Right renal pelvis (tissue), 4 donors: ENCODE data around the gene KCNK10. TPM values are rescaled to one million over a fixed set of nuclear protein-coding genes. Genes with fewer than 3 reads are reported as not detected.

Experiments
- DNase-seq, 4 donors: peaks; one replicate each; pipeline ENCODE4 v3.0.0-alpha.2; 2013; ENCODE audit warnings: low read depth in 4 of 4, low spot score in 3 of 4, missing footprints in 1 of 4
- polyA plus RNA-seq, 4 donors: library from polyadenylated mRNA; unstranded; fragments of 120-200 nt; gene quantifications; one replicate each; pipeline ENCODE4 v1.2.1, GENCODE V29; 2013; ENCODE audit not compliant: insufficient read length in 4 of 4

KCNK10 gene
- polyA plus RNA-seq, 4 donors: 0.16 to 0.29 (median 0.22) TPM

DNA sequence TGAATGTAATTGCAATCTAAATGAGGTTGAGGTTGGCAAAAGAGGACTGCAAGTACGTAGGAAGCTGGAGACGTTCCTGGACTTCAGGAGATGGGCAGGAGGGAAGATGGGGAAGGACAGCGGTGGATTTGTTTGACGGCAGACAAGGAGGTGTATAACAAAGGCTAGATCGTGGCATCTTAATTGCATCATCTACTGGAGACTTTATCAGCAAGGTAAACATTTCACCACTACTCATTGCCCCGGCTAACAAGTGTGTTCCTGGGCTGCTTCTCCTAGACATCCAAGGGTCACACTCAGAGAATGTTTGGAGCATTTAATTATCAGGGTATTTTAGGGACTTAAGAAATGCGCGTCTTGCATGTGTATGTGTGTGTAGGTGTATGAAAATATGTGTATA is 128.5 kb downstream of the KCNK10 start:
- DNase-seq: no peak

DNA sequence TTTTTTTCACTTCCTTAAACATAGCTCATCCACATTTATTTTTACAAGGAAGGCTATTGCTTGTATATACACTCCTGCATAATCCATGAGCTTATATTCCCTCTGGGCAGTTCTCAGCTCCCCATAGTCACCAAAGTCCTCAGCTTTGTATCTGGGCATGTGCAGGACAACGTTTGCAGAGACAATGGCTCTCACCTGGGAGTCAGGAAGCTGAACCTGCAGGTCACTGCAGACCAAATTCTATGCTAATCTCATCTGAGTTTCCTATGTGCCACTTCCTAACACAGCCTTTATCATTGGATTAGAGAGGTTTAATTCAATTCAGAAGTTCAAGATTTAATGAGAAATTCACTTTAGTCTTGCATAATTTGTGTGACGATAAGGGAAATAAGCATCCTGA is 131.5 kb downstream of the KCNK10 start:
- DNase-seq: no peak

DNA sequence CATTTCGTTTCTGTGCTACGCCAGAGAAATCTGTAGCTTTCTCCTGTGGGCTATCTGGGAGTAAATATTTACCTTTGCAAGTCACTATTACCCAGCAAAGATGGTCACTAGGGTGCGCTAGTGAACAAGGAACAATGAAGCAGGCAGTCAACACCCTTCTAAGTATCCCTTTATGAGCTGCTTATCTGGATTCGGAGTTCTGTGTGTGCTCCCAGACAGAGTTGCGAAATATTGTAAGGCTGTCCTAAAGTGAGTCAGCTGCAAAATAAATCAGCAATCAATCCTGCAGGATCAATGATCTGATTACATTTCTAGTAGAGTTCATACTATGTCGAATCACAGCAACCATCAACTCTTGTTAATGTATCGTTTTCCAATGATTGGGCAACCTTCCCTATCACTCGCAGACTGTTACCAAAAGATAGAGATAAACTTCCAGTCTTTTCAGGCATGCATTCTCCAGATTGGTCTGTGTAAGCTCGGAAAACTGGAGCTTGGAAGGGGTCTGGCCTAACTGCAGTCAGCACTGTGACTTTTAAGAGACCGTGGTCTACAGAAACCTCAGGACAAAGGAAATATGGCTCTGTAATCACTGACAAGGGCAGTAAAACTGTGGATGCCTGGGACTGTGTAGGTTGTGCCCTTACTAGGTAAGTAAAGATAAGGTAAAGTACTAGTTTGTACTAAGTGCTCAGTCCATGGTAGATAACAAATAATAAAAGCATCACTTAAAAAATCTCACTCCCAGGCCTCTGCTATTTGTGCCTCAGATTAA is 133.5 kb downstream of the KCNK10 start:
- peak; percentile 65 to 83 (median 77) for DNase-seq

DNA sequence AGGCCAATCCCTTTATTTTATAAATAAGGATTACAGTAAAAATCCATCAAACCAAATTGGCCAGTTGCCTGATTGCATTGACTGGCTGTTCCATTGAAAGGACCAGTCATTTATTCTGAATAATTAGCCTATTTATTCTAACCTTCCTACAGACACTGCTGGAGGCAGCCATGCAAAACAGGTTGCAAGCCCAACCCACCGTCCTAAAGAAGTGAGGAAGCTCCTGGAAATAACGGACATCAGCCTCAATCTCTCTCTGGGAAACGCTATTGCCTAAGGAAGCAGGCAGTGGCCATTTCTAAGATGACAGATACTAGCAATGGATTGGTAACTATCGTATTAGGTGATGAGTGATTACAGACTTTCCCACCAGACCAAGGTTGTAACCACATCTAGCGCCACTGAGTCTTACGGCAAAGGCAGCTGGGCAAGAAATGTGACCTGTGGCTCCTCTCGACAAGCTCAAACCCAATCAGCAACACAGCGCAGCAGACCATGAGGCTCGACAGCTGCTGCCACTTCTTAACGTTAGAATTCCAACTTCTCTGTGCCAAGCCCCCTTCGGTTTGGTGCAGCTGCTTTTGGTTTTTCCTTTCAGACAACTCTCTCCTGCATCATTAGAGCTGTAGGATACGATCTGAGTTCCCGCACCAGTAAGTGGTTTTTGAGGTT is 134.2 kb downstream of the KCNK10 start:
- DNase-seq: no peak

DNA sequence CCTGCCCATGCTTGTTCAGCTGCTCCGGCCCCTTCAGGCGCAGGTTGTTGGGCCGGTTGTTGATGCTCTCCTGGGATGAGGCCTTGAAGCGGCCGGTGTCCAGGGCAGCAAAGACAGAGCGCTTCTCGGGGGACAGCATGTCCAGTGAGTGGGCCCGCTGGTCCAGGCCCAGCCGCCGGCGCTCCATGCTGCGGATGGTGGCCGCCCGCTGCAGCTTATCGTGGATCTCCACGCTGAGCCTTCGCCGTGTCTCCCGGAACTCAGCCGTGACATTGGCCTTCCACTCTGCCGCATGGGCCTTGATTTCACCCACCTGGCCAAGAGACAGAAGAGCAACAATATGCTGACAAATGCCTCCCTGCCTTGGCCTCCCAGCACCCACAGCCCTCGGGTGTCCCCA is 137.2 kb downstream of the KCNK10 start:
- DNase-seq: no peak

DNA sequence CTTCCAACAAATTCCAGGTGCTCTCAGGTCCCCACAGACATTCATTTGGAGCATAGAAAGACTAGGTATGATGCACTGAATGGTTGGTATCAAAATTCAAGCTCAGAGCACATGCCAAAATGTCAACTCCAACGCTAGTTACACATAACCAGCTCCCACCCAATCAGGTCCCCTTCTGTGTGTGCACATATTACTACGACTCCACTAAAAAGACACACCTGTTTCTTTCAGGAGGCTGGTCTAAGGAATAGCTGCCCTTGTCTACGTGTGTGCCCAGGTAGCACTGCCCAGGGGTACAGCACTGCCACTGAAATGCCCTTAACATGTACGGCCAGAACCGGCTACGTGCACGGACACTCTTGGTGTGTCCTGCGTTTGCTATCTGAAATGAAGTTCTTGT is 138.1 kb downstream of the KCNK10 start:
- no peak for DNase-seq

DNA sequence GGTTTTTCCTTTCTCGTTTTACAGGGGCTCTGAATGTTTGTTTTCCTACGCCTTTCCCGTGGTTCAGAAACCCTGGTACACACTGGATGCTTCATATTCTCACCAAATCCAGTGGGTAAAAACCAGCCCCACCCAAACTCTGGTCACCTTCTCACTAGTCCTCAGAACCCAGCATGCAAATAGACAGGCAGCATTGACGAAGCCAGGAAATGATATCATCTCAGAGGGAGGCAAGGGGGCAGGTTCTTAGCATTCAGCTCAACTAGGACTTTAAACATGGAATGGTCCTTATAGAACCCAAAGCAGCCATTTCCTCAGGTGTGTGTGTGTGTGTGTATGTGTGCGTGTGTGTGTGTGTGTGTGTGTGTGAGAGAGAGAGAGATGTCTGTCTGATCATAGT is 142.0 kb downstream of the KCNK10 start:
- no peak for DNase-seq

DNA sequence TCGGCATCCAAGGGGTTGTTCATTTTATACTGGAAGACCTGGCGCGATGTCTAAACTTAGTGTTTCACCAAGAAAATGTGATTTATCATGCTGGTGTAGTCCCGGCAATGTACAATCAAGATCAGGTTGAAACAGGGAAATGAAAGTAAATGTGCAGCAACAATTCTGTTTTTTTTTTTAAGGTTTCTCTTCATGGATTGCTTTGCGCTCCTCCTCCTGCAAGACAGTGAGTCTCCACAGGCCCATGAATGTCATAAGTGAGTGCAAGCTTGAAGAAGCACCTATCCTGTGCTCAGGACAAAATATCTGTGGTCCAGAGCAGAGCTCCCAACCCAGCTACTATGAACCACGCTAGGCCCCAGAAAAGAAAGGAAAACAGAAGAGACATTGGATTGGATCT is 143.4 kb downstream of the KCNK10 start:
- no peak for DNase-seq

DNA sequence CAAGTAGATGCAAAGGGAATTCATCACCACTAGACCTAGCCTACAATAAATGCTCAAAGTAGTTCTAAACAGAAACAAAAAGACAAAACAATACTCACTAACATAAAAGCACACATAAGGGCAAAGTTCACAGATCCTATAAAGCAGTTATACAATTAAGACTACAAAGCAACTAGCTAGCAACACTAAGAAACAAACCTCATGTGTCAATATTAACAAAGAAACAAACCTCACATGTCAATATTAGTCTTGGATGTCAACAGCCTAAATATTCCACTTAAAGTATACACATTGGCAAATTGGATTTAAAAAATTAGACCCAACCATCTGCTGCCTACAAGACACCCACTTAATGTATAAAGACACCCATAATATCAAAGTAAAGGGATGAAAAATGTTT is 152.7 kb downstream of the KCNK10 start:
- DNase-seq: no peak

DNA sequence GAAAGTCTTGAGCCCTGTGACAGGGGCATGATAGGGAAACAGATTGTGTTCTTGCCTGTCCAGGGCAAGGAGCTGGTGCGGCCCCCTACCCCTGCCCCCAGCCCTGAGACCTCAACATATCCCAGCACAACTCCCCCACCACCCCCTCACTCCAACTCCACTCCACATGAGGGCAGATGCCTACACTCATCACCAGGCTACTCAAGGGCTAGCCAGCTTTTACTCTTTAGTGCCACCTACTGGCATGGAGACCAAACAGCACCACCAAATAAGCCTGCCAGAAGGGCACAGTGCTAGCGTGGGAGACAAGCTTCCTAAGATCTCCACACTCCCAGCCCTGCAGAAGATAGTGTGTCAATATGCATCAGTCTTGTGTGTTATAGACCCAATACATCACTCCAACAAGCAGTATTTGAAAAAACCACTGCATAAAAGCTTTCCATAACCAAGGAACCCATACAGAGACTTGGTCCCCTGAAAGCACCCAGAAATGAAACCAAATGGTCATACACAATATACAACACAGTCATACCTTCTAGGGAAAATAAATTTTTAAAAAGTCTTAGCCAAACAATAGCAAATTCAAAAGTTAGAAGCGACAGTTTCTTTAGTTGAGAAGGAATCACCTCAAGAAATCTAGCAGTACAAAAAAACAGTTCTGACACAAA is 154.4 kb downstream of the KCNK10 start:
- DNase-seq: peak in 1 of 4 donors; percentile 4

DNA sequence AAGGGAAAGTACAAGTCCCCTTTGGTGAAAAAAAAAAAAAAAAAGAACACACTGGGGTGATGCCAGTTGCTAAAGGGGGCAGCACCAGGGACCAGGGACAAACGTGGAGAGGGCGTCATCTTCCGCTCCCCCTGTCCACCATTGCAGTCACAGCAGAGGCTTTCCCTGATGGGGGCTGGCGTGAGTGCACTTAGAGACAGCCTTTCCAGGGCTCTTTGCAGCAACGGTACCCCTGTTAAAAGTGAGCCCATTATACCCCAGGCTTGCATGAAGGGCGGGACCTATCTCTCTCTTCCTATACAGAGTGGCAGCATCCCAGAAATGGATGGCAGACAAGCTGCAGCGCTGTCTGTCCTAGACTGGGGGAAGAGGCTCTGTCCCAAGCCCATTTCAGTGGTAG is 155.0 kb downstream of the KCNK10 start:
- no peak for DNase-seq

DNA sequence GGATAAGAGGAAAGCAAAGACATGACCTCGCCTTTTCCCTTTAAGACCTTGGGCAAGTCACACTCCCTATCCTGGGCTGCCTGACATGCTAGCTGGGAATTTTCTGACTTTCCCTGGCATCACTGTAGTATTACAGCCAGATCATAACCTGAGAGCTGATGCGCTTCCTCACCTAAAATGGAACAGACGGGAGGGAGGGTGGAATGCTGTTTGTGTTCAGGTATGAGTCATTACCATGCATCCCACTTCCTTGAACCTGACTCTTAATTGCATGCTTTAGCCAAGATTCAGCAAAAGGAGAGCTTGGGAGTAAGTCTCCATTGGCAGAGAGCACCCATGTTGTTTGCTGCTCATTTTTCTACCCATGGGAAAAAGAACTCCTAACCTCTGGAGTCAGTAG is 156.5 kb downstream of the KCNK10 start:
- DNase-seq: no peak

DNA sequence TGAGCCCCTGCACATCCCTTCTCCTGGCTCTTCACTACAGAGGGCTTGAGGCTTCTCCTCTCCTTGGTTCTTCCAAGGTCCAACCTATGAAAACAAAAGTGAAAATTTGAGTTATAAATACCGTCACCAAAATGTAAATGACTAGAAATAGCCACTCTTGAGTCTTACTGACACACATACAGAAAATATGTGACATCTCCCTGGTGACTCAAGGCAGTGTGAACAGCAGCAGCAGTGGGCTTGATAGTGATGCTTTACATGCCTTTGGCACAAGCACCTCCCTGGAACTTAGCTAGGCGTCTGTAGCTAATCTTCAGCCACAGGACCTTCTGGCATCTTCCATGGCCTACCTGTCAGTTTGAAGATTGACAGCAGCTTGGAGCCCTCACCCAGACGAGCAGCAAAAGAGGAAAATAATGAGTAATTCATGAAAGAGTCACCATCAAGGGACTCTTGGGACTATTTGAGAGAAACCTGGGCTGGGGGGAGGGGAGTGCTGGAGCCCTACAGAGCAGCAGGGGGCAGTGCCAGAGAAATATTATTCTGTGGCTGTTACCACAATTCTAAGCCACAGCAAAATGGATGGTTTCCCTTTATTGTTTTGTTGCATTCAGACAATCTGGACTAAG is 158.0 kb downstream of the KCNK10 start:
- DNase-seq: no peak

DNA sequence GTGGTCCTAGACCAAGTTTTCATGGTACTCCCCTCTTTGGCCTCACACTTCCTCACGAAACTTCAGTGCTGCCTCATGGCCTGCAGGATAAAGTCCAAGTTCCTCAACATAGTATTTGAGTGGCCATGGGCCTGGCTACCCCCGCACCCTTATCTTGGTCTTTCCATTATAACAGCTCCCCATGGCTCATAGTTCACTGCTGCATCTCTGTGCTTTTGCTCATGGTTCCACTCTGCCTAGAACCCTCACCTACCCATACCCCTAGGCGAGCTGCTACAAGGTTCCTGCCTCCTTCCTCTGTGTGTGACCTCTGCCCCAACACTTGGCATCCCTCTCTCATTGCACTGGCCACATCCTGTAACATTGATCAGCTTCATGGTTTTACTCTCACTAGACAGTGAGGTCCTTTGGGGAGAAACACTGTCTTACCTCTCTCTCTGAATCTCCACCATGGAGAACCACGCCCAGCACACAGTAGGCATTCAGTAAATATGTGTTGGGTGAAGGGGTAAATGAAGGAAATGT is 159.3 kb downstream of the KCNK10 start:
- DNase-seq: no peak

DNA sequence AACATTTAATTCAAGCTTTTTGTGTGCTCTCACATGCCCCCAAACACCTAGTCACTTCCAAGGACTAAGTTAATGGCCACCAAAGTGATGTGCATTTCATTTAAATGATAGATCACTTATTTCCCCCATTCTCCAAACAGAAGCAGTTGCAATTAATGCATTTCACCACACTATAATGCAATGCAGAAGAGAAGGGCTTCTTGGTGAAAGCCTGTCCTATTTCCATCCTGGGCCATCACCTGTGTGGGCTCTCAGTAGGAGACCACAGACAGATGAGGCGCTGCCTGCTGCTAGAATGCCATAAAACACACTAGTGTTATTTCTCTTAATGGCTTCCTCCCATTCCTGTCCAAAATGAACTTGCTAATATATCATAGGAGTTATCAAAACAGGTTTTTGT is 166.9 kb downstream of the KCNK10 start:
- DNase-seq: no peak

DNA sequence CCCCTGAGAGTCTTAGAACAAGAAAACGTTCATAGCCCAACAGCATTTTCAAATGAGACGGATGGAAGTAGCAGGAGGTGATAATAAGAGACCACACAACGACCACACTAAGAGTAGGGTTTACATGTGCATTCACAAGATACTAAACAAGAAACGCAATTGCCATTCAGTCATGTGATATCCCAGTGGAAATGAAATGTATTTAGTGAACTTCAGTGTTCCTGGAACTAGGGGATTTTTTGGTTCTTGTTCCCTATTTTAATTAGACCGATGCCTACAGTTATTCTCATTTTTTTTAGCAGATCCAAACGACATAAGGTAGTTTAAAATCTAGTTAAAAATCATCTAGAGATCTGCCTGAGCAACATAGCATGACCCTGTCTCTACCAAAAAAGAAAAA is 168.1 kb downstream of the KCNK10 start:
- DNase-seq: no peak

DNA sequence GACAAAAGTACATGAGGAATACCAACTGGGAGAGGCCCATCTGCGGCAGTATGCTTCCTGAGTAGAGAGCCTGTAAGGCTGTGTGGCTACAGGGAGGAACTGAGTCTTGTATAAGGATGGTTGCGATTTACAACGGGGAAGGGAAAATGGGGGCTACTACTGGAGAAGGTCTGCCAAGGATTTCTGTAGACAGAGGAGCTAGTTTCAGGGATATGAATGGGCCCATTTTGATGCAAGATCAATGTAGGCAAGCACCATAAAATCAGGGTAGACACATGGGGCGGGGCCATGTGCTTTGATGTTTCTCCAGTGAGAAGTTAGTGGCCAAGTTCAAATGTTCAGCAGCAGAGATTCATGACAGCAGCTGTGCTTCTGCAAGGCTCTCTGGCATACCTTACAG is 168.7 kb downstream of the KCNK10 start:
- DNase-seq: no peak

DNA sequence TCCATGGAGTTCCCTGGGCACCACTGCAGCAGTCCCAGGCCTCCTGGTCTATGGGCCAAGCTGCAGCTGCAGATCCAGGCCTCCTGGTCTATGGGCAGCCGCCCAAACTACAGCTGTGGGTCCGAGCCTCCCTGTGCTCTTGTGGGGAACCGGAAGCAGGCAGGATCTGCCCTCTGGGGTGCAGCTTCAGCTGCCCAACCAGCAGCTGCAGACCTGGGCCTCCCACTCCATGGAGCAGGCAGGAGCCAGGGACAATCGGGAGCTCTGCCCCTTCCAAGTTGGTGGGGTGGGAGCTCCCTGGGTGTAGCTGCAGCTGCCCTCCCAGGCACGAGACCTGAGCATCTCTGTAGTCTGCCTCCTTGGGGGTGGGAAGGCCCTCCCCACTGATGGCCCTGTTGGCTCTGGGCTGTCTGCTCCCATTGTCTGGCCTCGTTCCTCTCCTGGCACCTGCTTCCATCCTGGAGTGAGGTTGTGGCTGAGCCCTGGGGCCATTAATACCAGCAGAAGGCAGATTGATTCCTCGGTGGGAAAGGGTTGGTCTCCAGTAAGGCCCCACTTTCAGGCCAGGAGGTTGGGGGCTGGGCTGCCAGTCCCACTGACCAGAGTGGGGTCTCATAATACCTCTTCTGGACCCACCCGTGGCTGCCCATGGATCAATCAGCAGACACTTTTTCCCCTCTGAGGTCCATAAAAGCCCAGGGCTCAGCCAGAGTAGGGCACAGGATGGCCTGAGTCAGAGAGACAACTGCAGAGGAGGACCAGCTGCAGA is 176.0 kb downstream of the KCNK10 start:
- no peak for DNase-seq

DNA sequence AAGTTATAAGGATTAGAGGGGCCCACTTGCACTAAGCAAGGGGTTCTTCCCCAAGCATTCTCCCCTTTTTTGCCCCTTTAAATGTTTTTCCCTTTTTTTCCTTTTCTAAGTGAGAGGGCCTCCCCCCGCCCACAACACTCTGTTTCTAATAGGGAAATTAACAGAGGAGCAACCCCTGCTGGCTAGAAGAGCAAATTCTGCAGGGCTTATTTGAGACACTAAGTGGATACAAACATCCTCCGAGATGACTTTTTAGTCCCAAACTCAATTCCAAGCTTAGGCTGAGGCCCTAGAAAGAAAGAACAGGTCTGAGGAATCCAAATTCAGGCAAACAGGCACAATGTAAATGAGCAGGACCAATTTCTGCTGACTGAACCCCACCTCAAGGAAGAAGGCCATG is 179.3 kb downstream of the KCNK10 start:
- DNase-seq: no peak

DNA sequence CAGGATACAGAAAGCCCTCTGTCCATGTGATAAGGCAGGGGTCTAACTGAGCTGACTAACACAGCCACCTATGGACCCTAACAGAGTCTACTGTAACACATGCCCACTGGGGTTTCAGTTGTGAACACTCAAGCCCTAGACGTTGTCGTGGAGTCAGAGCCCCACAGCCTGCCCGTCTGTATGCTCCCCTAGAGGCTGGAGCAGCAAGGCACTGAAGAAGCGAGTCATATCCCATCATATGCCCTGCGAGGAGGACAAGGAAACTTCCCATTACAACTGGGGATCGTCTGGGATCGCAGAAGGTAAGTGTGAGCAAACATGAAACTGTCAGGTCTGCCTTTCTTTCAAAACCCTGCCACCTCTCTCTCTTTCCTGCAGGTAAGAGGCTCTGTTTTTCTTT is 180.1 kb downstream of the KCNK10 start:
- no peak for DNase-seq
